ENCODE measurements around the gene FOXL3.

The FOXL3 gene

GRCh38 chr7:266851-267840 lies 22.8 kb upstream of the FOXL3 start:
- DNase-seq (ENCODE audit: low read depth), result no peak

- DNase-seq (ENCODE audit: low read depth), result no peak
Measured at GRCh38 chr7:268991-269390, 21.0 kb upstream of the FOXL3 start.

GRCh38 chr7:269721-270120 lies 20.2 kb upstream of the FOXL3 start:
- DNase-seq (ENCODE audit: low read depth), result no peak

GRCh38 chr7:270351-270983 lies 19.5 kb upstream of the FOXL3 start:
- DNase-seq (ENCODE audit: low read depth), result no peak

DNA sequence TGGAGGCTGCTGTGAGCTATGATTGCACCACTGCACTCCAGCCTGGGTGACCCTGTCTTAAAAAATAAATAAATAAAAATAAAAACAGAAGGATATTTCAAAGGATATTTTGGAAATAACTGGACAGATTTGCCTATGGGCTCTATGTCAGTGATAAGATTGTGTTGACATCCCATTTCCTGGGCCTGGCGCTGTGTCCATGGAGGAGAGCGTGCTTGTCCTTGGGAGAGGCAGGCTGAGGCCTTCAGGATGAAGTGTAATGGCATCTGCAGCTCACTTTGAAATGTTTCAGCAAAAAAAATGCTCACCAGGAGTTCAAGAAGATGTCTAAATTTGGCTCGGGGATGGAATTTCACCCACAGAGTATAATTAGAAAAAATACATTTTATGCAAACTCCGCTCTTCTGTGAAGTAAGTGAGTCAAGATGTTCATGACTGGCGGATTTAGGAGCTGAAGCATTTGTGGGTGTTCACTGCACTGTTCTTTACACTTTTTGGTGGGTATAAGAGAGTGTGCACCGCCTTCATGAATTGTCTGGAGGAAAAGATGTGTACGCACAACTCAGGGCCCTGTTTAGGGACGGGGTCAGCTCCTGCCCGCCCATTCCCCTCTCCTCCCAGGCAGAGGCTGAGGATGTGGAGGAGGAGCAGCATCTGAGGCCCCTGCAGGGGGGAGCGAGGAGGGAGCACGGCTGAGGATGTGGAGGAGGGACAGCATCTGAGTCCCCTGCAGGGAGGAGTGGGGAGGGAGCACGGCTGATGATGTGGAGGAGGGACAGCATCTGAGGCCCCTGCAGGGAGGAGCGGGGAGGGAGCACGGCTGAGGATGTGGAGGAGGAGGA lies 18.5 kb upstream of the FOXL3 start:
- DNase-seq (ENCODE audit: low read depth), result no peak

GRCh38 chr7:272108-272615 lies 17.8 kb upstream of the FOXL3 start:
- DNase-seq (ENCODE audit: low read depth), result no peak

GRCh38 chr7:272631-273030 lies 17.3 kb upstream of the FOXL3 start:
- no peak for DNase-seq (ENCODE audit: low read depth)

GRCh38 chr7:273327-273726 lies 16.6 kb upstream of the FOXL3 start:
- DNase-seq (ENCODE audit: low read depth), result no peak

GRCh38 chr7:274266-274665 lies 15.7 kb upstream of the FOXL3 start:
- no peak for DNase-seq (ENCODE audit: low read depth)

DNA sequence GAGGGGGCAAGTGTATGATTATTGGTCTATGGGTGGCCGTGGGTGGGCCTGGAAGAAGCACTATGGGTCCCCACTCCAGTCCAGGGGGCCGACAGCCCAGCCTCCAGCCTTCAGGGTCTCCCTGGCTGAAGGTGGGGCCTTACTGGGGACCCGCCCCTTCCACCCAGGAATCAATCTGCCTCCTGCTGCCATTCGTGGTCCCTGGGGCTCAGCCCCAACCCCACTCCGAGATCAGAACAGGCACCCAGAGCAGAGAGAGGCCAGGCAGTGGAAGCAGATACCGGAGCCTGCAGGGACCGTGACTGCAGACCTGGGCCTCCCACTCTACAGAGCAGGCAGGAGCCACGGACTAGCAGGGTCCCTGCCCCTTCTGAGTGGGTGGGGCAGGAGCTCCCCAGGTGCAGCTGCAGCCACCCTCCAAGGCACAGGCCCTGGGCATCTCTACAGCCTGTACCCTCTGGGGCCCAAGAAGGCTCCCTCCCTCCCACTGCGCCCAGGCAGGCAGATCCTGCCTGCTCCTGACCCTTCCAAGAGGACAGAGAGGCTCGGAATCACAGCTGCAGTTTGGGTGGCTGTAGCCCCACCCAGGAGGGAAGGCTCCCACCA lies 13.6 kb upstream of the FOXL3 start:
- DNase-seq (ENCODE audit: low read depth), result no peak

DNA sequence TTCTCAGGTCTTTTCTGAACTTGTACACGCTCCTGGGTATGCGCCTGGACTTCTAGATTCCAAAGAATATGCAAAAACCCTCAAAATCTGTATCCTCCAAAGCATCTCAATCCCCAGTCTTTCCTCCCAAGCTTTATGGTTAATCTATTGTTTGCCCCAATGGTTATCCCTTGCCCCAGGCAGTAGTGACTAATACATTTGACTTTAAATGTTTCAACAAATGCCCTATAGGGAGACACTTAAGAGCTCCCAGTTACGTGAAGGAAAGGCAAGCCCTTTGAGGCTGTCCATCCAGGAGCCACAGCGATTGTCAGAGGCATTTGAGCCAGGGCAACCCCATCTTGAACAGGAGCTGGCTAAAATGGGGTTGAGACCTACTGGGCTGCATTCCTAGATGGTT lies 12.7 kb upstream of the FOXL3 start:
- DNase-seq (ENCODE audit: low read depth), result no peak

GRCh38 chr7:278081-278480 lies 11.9 kb upstream of the FOXL3 start:
- DNase-seq (ENCODE audit: low read depth), result no peak

DNA sequence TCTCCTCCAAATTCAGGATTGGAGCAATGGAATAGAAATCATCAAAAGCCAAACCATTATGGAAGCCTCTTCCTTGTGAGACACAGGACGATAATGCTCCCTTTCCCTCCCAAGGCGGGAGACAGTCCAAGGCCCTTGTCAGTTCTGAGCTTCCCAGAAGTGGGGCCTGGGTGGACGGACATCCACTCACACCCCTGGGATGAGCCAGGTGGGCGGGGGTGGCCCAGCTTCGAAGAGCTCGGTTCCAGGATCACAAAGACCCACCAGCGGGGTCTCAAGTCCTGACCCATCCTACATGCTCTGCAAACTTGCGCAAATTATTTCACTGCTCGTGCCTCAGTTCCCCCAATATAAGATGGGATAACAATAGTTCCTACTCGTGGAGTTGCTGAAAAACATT lies 10.1 kb upstream of the FOXL3 start:
- no peak for DNase-seq (ENCODE audit: low read depth)

DNA sequence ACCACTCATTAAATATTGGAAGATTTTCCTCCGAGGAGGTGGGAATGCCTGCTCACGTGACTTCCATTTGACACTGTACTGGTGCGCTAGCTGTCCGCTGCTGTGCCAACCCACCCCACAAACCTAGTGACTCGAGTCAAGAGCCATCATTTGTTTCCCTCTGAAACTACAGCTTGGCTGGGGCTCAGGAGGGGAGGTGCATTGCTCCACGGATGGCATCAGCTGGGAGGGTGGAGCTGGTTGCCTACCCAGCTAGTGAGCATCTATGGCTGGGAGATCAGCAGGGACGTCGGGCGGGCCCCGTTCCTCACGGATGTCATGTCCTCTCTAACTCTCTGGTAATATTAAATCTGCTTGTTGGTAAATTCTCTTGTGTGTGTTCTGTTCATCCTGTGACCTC lies 9.5 kb upstream of the FOXL3 start:
- no peak for DNase-seq (ENCODE audit: low read depth)

GRCh38 chr7:281637-282036 lies 8.3 kb upstream of the FOXL3 start:
- no peak for DNase-seq (ENCODE audit: low read depth)

DNA sequence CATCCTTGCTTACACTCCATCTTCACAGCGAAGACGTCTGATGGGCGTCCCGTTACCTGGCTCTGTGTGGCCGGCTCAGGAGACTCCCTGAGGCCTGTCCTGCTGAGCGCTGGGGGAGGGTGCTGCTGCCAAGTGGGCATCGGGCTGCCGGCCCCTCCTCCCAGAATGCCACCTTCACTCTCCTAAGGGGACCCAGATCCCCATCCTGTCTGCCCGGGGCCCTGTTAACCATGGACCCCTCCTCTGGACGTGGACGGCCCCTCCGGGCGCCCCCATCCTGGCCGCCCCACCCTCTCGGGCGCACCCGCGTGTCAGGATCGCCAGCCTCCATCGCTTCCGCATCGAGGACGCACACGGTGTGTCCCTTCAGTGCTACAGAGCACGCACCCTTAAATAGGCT lies 7.3 kb upstream of the FOXL3 start:
- DNase-seq (ENCODE audit: low read depth), result no peak

- DNase-seq (ENCODE audit: low read depth), result no peak
Measured at GRCh38 chr7:284762-285722, 4.9 kb upstream of the FOXL3 start.

- no peak for DNase-seq (ENCODE audit: low read depth)
Measured at GRCh38 chr7:285731-286130, 4.2 kb upstream of the FOXL3 start.

DNA sequence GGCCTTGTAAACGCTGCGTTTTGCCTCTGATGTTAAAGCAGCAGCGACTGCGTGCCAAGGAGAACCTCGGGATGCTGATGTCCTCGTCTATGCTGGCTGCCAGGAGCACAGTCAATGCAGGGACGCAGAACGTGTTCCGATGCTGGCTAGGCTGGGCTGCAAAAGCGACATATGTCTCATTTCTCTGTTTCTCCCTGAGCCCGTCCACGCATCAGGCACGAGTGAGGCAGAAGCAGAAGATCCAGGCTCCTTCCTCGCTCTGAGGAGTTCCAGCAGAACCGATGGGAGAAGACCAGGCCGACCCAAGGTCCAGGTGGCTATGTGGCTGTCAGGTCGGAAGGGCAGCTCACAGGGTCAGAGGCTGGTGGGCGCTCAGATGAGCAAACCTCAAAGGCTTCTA lies 3.7 kb upstream of the FOXL3 start:
- no peak for DNase-seq (ENCODE audit: low read depth)

DNA sequence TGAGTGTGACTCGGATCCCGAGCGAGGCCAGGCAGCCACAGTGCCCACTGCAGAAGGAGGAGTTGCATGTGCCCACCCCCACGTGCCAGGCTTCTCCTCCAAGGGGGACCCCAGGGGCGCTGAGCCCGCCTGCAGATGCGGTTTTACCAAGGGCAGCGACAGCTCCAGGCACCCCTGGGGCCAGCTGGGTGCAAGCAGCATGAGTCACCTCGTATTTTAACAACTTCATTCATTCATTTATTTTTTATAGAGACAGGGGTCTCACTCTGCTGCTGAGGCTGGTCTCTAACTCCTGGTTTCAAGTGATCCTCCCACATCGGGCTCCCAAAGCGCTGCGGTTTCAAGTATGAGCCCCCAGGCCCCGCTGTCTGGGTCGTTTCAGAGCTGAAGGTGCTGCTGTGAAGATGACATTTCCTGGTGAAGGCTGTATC lies 1.3 kb upstream of the FOXL3 start:
- no peak for DNase-seq (ENCODE audit: low read depth)
